Fibroblast of lung (primary cell): ENCODE data around the gene BDP1. TPM values are rescaled to one million over a fixed set of nuclear protein-coding genes. Genes with fewer than 3 reads are reported as not detected.
A peak's percentile ranks its signal among the peaks of the same experiment; 100 is the strongest.
"Not testable (repeated sequence)": the region's sequence is repeated elsewhere in the genome, so short reads cannot be mapped to it uniquely, and the experiment has no call there.

Experiments used
- DNase-seq, 2 donors: peaks; one replicate each; pipeline versions ENCODE4 v3.0.0 to v3.0.0-alpha.2; 2010; ENCODE audit warnings: low read depth in 2 of 2
- H2AFZ ChIP-seq: 2 replicates; pipeline ENCODE4 v1.5.1; 2012; ENCODE audit warnings: low read length, control low read depth, inconsistent platforms
- H3K27ac ChIP-seq: 2 replicates; pipeline ENCODE4 v1.5.1; 2011; ENCODE audit warnings: low read length, control low read depth; ENCODE audit not compliant: insufficient read depth
- H3K27me3 ChIP-seq: 2 replicates; pipeline ENCODE4 v1.5.1; 2011; ENCODE audit warnings: mild to moderate bottlenecking, low read length; ENCODE audit not compliant: control insufficient read depth, insufficient read depth
- H3K36me3 ChIP-seq: 2 replicates; pipeline ENCODE4 v1.5.1; 2011; ENCODE audit warnings: low read length; ENCODE audit not compliant: control insufficient read depth, insufficient read depth
- H3K4me1 ChIP-seq: 2 replicates; pipeline ENCODE4 v1.5.1; 2011; ENCODE audit warnings: low read length; ENCODE audit not compliant: control insufficient read depth, insufficient read depth; ENCODE audit errors: extremely low read depth
- H3K4me2 ChIP-seq: 2 replicates; pipeline ENCODE4 v1.5.1; 2011; ENCODE audit warnings: low read length, control low read depth; ENCODE audit not compliant: insufficient read depth; ENCODE audit errors: extremely low read depth
- H3K4me3 ChIP-seq, 4 experiments: fragments of 200-600 bp in 1 of 4; sonication (generic) in 1 of 4; replicated peaks in 1 of 4; 2 replicates each; pipeline ENCODE4 v1.5.1; 2011 to 2016; ENCODE audit warnings: low read length in 4 of 4, low read depth in 3 of 4, mild to moderate bottlenecking in 3 of 4, control low read depth in 2 of 4, inconsistent platforms in 1 of 4, mixed read lengths in 1 of 4; ENCODE audit not compliant: insufficient read depth in 1 of 4; ENCODE audit errors: control extremely low read depth in 1 of 4
- H3K79me2 ChIP-seq: 2 replicates; pipeline ENCODE4 v1.5.1; 2012; ENCODE audit warnings: mild to moderate bottlenecking, low read length, inconsistent platforms; ENCODE audit not compliant: control insufficient read depth, insufficient read depth
- H3K9ac ChIP-seq: 2 replicates; pipeline ENCODE4 v1.5.1; 2011; ENCODE audit warnings: mild to moderate bottlenecking, low read length, control low read depth; ENCODE audit not compliant: insufficient read depth
- H3K9me3 ChIP-seq: 2 replicates; pipeline ENCODE4 v1.5.1; 2012; ENCODE audit warnings: low read depth, low read length; ENCODE audit not compliant: control insufficient read depth, insufficient read depth
- H4K20me1 ChIP-seq: 2 replicates; pipeline ENCODE4 v1.5.1; 2011; ENCODE audit warnings: low read length; ENCODE audit not compliant: control insufficient read depth, insufficient read depth; ENCODE audit errors: extremely low read depth
- CTCF ChIP-seq, 2 donors: IDR thresholded peaks in 1 of 2; conservative IDR thresholded peaks in 1 of 2; 1 replicate in 1 of 2; 2 replicates in 1 of 2; pipeline ENCODE4 v1.5.1; 2011 to 2012; ENCODE audit warnings: low read length in 2 of 2, control low read depth in 1 of 2, inconsistent platforms in 1 of 2, low read depth in 1 of 2, mild to moderate bottlenecking in 1 of 2
- EZH2 ChIP-seq: IDR thresholded peaks from 2 replicates; pipeline ENCODE4 v1.5.1; 2012; ENCODE audit warnings: low read length, control low read depth, mild to moderate bottlenecking; ENCODE audit errors: missing control alignments
- polyA plus RNA-seq, 2 donors: library from polyadenylated mRNA; depleted of rRNA in 1 of 2; stranded (reverse) in 1 of 2; unstranded in 1 of 2; fragments of >200 nt; gene quantifications; 2 replicates each; pipeline ENCODE4 v1.2.1, GENCODE V29; 2011 to 2012; ENCODE audit warnings: missing spikeins in 1 of 2
- total RNA-seq: library from RNA; depleted of rRNA; stranded (reverse); fragments of >200 nt; gene quantifications from 2 replicates; pipeline ENCODE4 v1.2.1, GENCODE V29; 2014

Gene BDP1
- total and polyA plus RNA-seq, 2 donors (not counting 1 experiment from before 2014, with no cell fraction given), result 13.3 to 21.3 TPM

GRCh38 chr5:71573591-71573990 lies 118.1 kb downstream of the BDP1 start:
- no peak overlapping the region for H3K4me3 ChIP-seq
- H3K9ac ChIP-seq, result no peak overlapping the region
- no peaks in the 10 kb centered on the region for H3K9me3 ChIP-seq
- H3K36me3 ChIP-seq, result no peaks in the 10 kb centered on the region
- TF ChIP-seq EZH2 (no peak), CTCF (conservative IDR thresholded peaks at IDR 0.05 in 1 of 2, IDR thresholded peaks at IDR 0.05 in 1 of 2; ENCODE audit: low read depth in 1 of 2, low read length in 2 of 2) (no peak)
- H2AFZ ChIP-seq, result no peak overlapping the region
- no peak for DNase-seq
- no peak overlapping the region for H3K4me2 ChIP-seq
- H3K4me1 ChIP-seq, result no peaks in the 10 kb centered on the region
- H3K27ac ChIP-seq, result no peak overlapping the region
- no peaks in the 10 kb centered on the region for H4K20me1 ChIP-seq
- H3K79me2 ChIP-seq, result no peaks in the 10 kb centered on the region
- no peaks in the 10 kb centered on the region for H3K27me3 ChIP-seq

GRCh38 chr5:71575588-71575987 lies 120.1 kb downstream of the BDP1 start:
- H3K27me3 ChIP-seq, H3K9ac ChIP-seq, H2AFZ ChIP-seq, H3K9me3 ChIP-seq, H4K20me1 ChIP-seq, H3K4me2 ChIP-seq, H3K79me2 ChIP-seq, H3K4me3 ChIP-seq, H3K27ac ChIP-seq, H3K4me1 ChIP-seq, DNase-seq, H3K36me3 ChIP-seq: not testable (repeated sequence)

GRCh38 chr5:71576241-71576640 lies 120.8 kb downstream of the BDP1 start:
- no peak for TF ChIP-seq CTCF (conservative IDR thresholded peaks at IDR 0.05 in 1 of 2, IDR thresholded peaks at IDR 0.05 in 1 of 2; ENCODE audit: low read depth in 1 of 2, low read length in 2 of 2)
- no peak for TF ChIP-seq EZH2
- H3K9me3 ChIP-seq, result no peaks in the 10 kb centered on the region
- no peak overlapping the region for H3K4me3 ChIP-seq
- no peaks in the 10 kb centered on the region for H3K4me1 ChIP-seq
- no peaks in the 10 kb centered on the region for H3K27me3 ChIP-seq
- H3K79me2 ChIP-seq, result no peaks in the 10 kb centered on the region
- H2AFZ ChIP-seq, result no peak overlapping the region
- no peak overlapping the region for H3K27ac ChIP-seq
- H3K9ac ChIP-seq, result no peak overlapping the region
- H4K20me1 ChIP-seq, result no peaks in the 10 kb centered on the region
- DNase-seq, result peak in 1 of 2 donors; percentile 27
- no peak overlapping the region for H3K4me2 ChIP-seq
- H3K36me3 ChIP-seq, result no peaks in the 10 kb centered on the region

- H4K20me1 ChIP-seq, H3K9me3 ChIP-seq, H3K27me3 ChIP-seq, H3K36me3 ChIP-seq, H2AFZ ChIP-seq, H3K4me2 ChIP-seq, H3K79me2 ChIP-seq, H3K9ac ChIP-seq, H3K4me3 ChIP-seq, H3K4me1 ChIP-seq, DNase-seq, H3K27ac ChIP-seq: not testable (repeated sequence)
Measured at GRCh38 chr5:71577839-71578238, 122.4 kb downstream of the BDP1 start.
